SK-MEL-5 (cell line): Measurements from ENCODE around the gene THOC5. TPM values are rescaled to one million over a fixed set of nuclear protein-coding genes. Genes with fewer than 3 reads are reported as not detected.
"Not testable (repeated sequence)": the region's sequence is repeated elsewhere in the genome, so short reads cannot be mapped to it uniquely, and the experiment has no call there.

ENCODE experiments used
- DNase-seq: peaks from one replicate; pipeline ENCODE4 v3.0.0-alpha.2; 2016; ENCODE audit warnings: low read depth, low spot score
- in situ Hi-C: cut with HindIII; loops from 2 replicates; pipeline ENCODE4 v1.10.0; 2016; ENCODE audit warnings: low sequenced_read_pairs, high pct_unique_total_duplicates, low pct_unique_long_range_greater_than_20kb
- total RNA-seq: library from RNA; depleted of rRNA; stranded (reverse); fragments of >200 nt; shearing (Covaris generic); gene quantifications from 2 replicates; pipeline ENCODE4 v1.2.3, GENCODE V29; 2014

Gene THOC5
- total RNA-seq, 1 experiment from 2014 or later, result 115 TPM

- in situ Hi-C loops, result no loop called here
- no peak for DNase-seq
These were observed 15.6 kb upstream of the THOC5 start for GRCh38 chr22:29569011-29569678.

- no peak for DNase-seq
- in situ Hi-C loops, result no loop called here
These were observed 13.8 kb upstream of the THOC5 start for GRCh38 chr22:29567338-29567737.

- DNase-seq, in situ Hi-C loops: not testable (repeated sequence)
These were observed 13.0 kb upstream of the THOC5 start for GRCh38 chr22:29566513-29566912.

DNA sequence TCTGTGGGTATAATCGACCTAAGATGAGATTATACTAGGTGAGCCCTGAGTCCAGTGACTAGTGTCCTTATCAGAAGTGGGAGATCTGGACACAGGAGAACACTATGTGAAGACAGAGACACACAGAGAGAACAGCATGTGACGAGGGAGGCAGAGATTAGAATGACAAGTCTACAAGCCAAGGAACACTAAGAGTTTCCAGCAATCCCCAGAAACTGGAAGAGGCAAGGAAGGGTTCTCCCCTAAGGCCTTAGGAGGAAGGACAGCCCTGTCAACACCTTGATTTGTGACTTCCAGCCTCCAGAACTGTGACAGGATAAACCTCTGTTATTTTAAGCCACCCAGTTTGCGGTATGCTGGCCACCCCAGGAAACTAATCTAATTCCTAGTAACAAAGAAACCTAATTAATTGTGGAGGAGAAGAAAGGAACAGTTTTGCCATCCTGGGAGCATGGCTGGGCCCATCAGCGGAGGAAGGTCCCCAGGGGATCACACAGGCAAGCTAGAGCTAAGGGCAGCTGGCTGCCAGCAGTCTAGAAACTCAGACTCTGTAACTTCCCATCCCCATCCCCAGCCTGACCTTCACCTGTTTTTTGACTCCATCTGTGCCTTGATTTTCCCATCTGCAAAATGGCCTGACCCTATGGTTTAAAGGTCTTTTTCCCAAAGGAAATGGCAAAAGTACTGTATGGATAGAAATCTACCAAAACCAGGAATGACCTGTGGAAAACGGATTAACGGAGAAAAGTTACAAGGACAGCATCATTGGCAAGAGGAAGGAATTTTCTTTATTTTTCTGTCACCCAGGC, 10.3 kb upstream of the THOC5 start:
- in situ Hi-C loops, result no loop called here
- no peak for DNase-seq

DNA sequence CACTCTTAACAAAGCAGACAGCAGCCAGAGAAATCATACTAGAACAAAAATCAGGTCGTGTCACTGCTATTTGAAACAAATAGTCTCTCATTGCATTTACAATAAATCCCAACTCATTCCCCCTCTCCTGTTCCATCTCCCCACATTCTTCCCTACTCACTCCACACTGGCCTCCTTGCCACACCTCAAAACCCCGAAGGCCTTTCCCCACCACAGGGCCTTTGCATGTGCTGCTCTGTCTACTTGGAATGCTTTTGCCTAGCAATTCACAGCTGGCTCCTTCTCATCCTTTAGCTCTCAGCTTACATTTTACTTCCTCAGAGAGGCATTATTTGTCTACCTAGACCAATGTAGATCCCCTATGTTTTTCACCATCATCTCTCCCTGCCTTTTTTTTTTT, 6.3 kb upstream of the THOC5 start:
- DNase-seq, result no peak

DNA sequence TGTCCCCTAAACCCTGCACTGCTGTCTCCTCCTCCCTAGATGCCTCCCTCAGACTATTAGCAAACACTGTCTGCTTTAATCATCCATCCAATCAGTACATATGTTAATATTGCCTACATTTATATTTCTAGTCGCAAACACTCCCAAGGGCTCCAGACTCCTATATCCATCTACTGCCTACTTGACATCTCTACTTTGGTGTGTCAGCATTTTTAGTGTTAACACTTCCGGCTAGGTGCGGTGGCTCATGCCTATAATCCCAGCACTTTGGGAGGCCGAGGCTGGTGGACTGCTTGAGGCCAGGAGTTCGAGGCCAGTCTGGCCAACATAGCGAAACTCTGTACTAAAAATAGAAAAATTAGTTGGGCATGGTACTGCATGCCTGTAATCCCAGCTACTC, 5.5 kb upstream of the THOC5 start:
- DNase-seq, result no peak
- in situ Hi-C loops, result no loop called here

More for the DNA sequence above, 6.3 kb upstream of the THOC5 start:
- in situ Hi-C loops, result no loop called here

- in situ Hi-C loops, result no loop called here
- no peak for DNase-seq
These were observed 1.6 kb upstream of the THOC5 start for GRCh38 chr22:29555065-29555644.

GRCh38 chr22:29552357-29552756, 1.2 kb downstream of the THOC5 start:
- DNase-seq, in situ Hi-C loops: not testable (repeated sequence)

DNA sequence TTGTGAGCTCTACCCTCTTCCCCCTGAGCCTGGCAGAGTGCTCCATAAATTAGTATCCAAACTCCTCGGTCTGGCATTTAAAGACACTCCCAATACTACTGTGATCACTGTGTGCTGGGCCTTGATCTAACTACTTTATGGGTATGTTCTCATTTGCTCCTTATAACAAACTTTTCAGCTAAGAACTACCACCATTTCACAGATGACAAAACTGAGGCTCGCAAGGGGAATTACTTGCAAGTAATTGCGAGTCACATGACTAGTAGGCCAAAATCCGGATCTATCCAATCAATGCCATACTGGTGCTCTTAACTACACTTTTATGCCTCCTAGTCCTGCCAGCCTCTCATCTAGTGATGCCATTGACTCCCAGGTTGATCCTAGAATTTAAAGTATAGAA, 3.6 kb downstream of the THOC5 start:
- DNase-seq, result no peak
- in situ Hi-C loops, result no loop called here

DNA sequence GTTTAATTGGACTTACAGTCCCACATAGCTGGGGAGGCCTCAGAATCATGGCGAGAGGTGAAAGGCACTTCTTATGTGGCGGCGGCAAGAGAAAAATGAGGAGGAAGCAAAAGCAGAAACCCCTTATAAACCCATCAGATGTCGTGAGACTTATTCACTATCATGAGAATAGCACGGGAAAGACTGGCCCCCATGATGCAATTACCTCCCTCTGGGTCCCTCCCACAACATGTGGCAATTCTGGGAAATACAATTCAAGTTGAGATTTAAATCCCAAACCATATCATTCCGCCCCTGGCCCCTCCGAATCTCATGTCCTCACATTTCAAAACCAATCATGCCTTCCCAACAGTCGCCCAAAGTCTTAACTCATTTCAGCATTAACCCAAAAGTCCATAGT, 8.5 kb downstream of the THOC5 start:
- in situ Hi-C loops, result not testable (repeated sequence)

DNA sequence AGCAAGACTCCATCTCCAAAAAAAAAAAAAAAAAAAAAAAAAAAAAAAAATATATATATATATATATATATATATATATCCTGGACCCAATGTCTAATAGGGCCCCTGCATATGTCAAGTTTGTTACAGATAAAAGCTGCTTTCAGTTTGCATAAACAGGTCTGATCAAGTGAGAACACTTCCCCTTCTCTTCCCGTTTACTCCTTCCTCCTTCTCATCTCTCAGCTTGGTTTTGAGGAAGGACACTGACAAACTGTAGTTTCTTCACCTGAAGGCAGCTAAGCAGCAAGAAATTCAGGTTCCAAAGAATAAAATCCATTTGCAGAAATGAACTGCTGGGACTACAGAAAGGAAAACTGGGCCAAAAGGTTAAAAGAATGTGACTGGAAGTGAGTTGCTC, 11.7 kb downstream of the THOC5 start:
- DNase-seq, result no peak
- in situ Hi-C loops, result no loop called here

More for the DNA sequence above, 8.5 kb downstream of the THOC5 start:
- peak; percentile 29 for DNase-seq

- in situ Hi-C loops, result no loop called here
- DNase-seq, result no peak
These were observed 14.5 kb downstream of the THOC5 start for GRCh38 chr22:29539105-29539504.

DNA sequence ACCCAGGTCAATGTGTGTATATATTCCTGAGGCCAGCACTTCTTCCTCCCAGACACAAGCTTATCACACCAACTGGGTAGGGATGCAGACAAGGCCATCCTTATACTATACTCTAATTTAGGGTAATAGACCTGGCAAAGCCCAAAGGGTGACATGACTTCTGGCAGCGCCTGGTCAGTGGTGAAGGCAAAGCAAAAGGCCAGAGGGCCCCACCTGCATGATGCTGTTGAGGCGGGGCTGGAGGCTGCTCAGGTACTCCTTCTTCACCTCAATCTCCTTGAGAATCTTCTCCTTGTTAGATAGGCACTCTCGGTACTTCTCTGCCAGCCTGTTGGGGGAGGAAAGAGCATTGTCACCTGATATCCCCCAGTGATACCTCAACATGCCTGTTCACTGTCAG, 17.1 kb downstream of the THOC5 start:
- in situ Hi-C loops, result no loop called here
- no peak for DNase-seq

DNA sequence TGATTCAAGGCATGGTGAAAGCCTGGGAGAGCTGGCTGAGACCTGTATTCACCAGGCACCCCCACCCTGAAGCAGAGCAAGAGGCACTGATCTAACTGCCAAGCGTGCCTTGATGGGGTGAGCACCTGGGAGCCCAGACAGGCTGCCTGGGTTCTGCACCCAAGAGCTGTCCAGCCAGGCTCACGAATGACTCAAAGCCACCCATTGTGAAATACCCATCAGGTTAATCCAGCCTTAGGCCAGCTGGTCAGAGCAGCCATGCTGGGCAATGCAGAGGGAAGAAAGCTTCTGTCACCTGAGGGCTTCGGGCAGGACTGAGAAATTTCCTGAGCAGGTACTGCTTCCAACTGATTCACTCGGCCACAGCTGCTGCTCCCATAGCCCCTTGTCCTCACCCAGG, 22.1 kb downstream of the THOC5 start:
- in situ Hi-C loops, result no loop called here

GRCh38 chr22:29530716-29531115, 22.8 kb downstream of the THOC5 start:
- DNase-seq, result no peak
- in situ Hi-C loops, result no loop called here

More for the DNA sequence above, 22.1 kb downstream of the THOC5 start:
- no peak for DNase-seq

DNA sequence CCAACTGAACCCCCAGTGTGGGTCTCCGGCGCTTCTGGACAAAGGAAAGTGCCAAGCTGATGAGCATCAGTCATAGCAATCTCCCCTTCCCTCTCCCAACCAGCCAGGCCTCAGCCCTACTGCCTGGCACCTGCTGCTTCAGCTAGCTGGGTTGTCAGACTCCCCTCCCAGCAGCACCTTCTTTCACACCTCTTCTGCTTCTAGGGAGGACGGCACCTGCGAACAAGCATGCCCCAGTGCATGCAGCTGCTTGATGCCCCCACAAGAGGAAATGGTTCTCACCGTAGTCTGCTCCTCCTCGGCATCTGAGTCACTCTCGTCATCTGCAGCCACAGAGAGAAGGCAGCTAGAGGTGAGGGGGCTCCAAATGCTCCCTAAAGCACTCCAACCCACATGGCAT, 25.4 kb downstream of the THOC5 start:
- DNase-seq, result no peak
- in situ Hi-C loops, result no loop called here

DNA sequence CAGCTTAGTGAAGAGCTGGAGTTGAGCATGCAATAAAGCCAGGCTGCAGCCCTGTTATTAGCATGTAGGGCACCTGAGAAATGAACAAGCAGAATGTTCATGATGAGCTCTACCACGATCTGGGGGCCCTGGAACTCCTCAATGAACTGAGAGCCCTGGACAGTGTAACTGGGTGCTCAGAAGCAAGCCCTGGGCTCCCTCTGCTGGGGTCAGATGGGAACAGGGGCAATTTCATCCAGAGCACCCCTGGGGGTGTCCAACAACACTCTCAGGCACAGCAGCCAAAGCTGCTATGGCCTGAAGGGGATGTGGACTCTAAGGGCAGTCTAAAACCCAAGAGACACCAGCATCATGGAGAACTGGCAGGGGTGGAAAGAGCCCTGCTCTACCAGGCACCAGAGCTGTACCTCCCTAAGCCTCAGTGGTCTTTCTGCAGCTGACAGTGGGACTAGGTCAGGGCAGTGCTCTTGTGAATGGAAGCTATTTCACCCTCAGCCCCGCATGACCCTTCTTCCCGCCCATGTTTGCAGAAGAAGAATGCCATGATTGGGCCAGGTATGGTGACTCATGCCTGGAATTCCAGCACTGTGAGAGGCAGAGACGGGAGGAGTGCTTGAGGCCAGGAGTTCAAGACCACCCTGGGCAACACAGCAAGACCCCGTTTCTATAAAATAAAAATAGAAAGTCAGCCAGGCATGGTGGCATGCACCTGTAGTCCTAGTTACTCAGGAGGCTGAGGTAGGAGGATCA, 28.9 kb downstream of the THOC5 start:
- DNase-seq, result peak; percentile 57
- in situ Hi-C loops, result no loop called here

- in situ Hi-C loops, result no loop called here
- no peak for DNase-seq
These were observed 29.8 kb downstream of the THOC5 start for GRCh38 chr22:29523761-29524160.
